Common myeloid progenitor, CD34-positive (primary cell): Measurements from ENCODE around the gene MED23.

Experiments used
- CTCF ChIA-PET: fragments of 350-600 bp; sonication (Branson Sonifier 250); formaldehyde crosslinking; loops from one replicate; lab custom pipeline; 2021; ENCODE audit warnings: antibody characterized with exemption; lab: Charles Lee
- POLR2A ChIA-PET: fragments of 350-600 bp; sonication (Branson Sonifier 250); formaldehyde crosslinking; loops from one replicate; lab custom pipeline; 2021; ENCODE audit warnings: antibody characterized with exemption; lab: Charles Lee
- DNase-seq, 3 donors: peaks; one replicate each; pipeline versions ENCODE4 v3.0.0 to v3.0.0-alpha.2; 2013
- H3K27ac ChIP-seq, 2 experiments: 1 replicate in 1 of 2; 2 replicates in 1 of 2; pipeline ENCODE4 v1.7.0; 2013; ENCODE audit warnings: inconsistent platforms in 2 of 2, low read length in 2 of 2, mild to moderate bottlenecking in 2 of 2, low read depth in 1 of 2, moderate library complexity in 1 of 2; ENCODE audit not compliant: severe bottlenecking in 2 of 2, insufficient read depth in 1 of 2, poor library complexity in 1 of 2
- H3K27me3 ChIP-seq, 5 experiments: replicated peaks in 2 of 5; 1 replicate in 3 of 5; 2 replicates in 2 of 5; pipeline versions ENCODE4 v1.6.1 to v1.7.0; 2013; ENCODE audit warnings: low read length in 4 of 5, mild to moderate bottlenecking in 2 of 5, moderate library complexity in 2 of 5, inconsistent platforms in 1 of 5; ENCODE audit not compliant: insufficient read depth in 5 of 5, control insufficient read depth in 4 of 5
- H3K36me3 ChIP-seq, 4 experiments: 1 replicate in 2 of 4; 2 replicates in 2 of 4; pipeline versions ENCODE4 v1.6.1 to v1.7.0; 2013; ENCODE audit warnings: low read length in 3 of 4, control low read depth in 1 of 4, mild to moderate bottlenecking in 1 of 4; ENCODE audit not compliant: control insufficient read depth in 4 of 4, insufficient read depth in 4 of 4
- H3K4me1 ChIP-seq, 4 experiments: 1 replicate in 3 of 4; 2 replicates in 1 of 4; pipeline versions ENCODE4 v1.6.1 to v1.7.1; 2013; ENCODE audit warnings: low read length in 3 of 4, mild to moderate bottlenecking in 3 of 4, control low read depth in 1 of 4, inconsistent platforms in 1 of 4, moderate library complexity in 1 of 4; ENCODE audit not compliant: control insufficient read depth in 4 of 4, insufficient read depth in 4 of 4; ENCODE audit errors: control extremely low read depth in 1 of 4
- H3K4me3 ChIP-seq, 7 experiments: 1 replicate in 4 of 7; 2 replicates in 3 of 7; pipeline versions ENCODE4 v1.5.1 to v1.7.0; 2013; ENCODE audit warnings: mild to moderate bottlenecking in 7 of 7, low read length in 6 of 7, moderate library complexity in 6 of 7, inconsistent platforms in 2 of 7, low read depth in 2 of 7, control low read depth in 1 of 7; ENCODE audit not compliant: insufficient read depth in 4 of 7, control insufficient read depth in 1 of 7; ENCODE audit errors: extremely low read depth in 1 of 7
- H3K9me3 ChIP-seq, 5 experiments: 1 replicate in 4 of 5; 2 replicates in 1 of 5; pipeline versions ENCODE4 v1.6.1 to v1.7.1; 2013; ENCODE audit warnings: low read length in 4 of 5, mild to moderate bottlenecking in 2 of 5, inconsistent platforms in 1 of 5, low read depth in 1 of 5, moderate library complexity in 1 of 5; ENCODE audit not compliant: control insufficient read depth in 4 of 5, insufficient read depth in 2 of 5; ENCODE audit errors: control extremely low read depth in 1 of 5
- WGBS: methylation state at CpG from one replicate; pipeline ENCODE4 v1.1.5; 2013; ENCODE audit not compliant: insufficient coverage; 5-methylcytosine and 5-hydroxymethylcytosine counted together

Gene MED23

DNA sequence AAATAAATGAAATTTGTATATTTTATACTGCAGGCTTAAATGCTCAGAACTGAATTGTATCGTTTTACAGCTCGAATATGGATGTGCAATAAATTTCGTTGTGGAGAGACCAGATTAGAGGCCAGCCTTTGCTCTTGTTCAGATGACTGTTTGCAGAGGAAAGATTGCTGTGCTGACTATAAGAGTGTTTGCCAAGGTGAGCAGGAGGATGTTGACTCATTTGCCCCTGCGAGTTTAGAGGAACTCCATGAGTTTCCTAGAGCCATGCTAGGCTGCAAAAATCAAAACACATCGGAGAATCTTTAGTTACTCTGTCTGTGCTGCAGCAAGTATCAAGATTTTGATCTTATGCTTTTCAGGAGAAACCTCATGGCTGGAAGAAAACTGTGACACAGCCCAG is 24.4 kb upstream of the MED23 start:
- CTCF ChIA-PET = no interaction called here
- Histone ChIP-seq H3K9me3 (no peaks in the 10 kb centered on the region), H3K27ac (no peak overlapping the region), H3K4me3 (no peak overlapping the region), H3K4me1 (no peaks in the 10 kb centered on the region), H3K27me3 (no peaks in the 10 kb centered on the region), H3K36me3 (no peaks in the 10 kb centered on the region)
- no peak for DNase-seq
- POLR2A ChIA-PET = no interaction called here
- WGBS = 96% methylated on average over 5 of the region's 5 CpGs

DNA sequence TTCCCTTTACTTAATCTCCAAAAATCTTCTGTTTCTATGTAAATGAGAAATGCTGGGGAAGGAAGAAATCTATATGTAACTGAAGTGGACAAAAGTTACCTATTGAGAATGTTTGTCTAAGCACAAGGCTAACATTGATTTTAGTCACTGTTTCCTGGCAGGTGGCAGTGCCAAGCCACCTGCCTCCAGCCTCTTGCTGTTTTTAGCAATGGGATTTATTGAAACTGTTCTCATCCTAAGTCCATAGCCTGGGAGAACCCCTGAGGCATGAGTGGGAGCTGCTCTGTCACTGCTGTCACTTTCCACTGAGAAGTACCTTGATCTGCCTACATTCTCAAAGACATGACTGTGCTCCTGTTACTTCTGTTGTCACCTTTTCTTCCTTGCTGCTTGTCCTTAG is 23.7 kb upstream of the MED23 start:
- Histone ChIP-seq H3K27me3 (no peaks in the 10 kb centered on the region), H3K36me3 (no peaks in the 10 kb centered on the region), H3K4me3 (no peak overlapping the region), H3K9me3 (no peaks in the 10 kb centered on the region), H3K4me1 (no peaks in the 10 kb centered on the region), H3K27ac (no peak overlapping the region)
- ChIA-PET CTCF (interaction anchor here (0.9 kb wide), 1 partner anchor 24 kb away, joined by 3 read pairs; the partner anchor contains the start of gene MED23), POLR2A (no interaction called here)
- DNase-seq = no peak

DNA sequence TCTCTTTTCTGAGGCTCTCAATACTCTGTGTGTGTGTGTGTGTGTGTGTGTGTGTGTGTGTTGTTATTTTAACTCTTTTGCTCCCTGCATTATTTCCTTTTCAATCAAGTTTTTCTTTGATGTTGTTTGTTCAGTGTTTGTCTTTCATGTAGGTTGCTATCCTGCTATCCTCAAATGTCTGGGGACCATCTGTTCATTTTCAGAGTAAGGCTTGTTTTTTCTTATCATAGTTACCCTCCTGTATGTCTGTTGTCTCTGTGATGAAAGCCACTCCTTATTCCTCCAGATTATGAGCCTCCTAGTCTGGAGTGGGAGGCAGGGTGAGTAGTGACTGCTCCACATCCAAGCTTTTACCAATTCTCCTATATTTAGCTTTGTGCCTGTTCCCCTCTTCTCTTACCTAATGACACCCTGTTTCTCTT is 18.2 kb upstream of the MED23 start:
- H3K4me1 ChIP-seq = peaks cover 0 to 3% (median 0%) of the 10 kb centered on the region in 4 experiments
- no peaks in the 10 kb centered on the region for H3K36me3 ChIP-seq
- H3K27me3 ChIP-seq = no peaks in the 10 kb centered on the region
- ChIA-PET CTCF (no interaction called here), POLR2A (no interaction called here)
- H3K27ac ChIP-seq = no peak overlapping the region
- H3K9me3 ChIP-seq = no peaks in the 10 kb centered on the region
- no peak overlapping the region for H3K4me3 ChIP-seq
- DNase-seq = peak in 1 of 3 donors; percentile 21

DNA sequence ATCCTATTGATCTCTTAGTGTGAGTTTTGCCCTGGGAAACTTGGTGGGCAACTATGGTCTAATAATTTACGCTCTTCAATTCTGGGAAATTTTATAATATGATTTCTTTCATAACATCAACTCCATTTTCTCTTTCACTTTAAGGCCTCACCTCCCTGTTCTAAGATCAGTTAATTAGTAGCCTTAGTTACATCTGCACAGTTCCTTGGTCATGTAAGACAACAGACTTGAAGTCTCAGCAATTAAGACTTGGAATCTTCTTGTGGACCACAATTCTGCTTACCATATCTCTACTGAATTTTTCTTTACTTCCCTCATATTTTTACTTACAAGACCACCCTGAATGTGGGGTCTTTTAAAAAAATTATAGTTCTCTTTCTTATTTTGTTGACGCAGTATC is 17.8 kb upstream of the MED23 start:
- WGBS = no CpG with 5 or more reads among the region's 2 CpGs
- DNase-seq = no peak
- CTCF ChIA-PET = no interaction called here
- H3K27ac ChIP-seq = no peak overlapping the region
- H3K36me3 ChIP-seq = no peaks in the 10 kb centered on the region
- POLR2A ChIA-PET = no interaction called here
- no peaks in the 10 kb centered on the region for H3K9me3 ChIP-seq
- H3K27me3 ChIP-seq = no peaks in the 10 kb centered on the region
- H3K4me3 ChIP-seq = no peak overlapping the region
- H3K4me1 ChIP-seq = peaks cover 0 to 3% (median 0%) of the 10 kb centered on the region in 4 experiments

DNA sequence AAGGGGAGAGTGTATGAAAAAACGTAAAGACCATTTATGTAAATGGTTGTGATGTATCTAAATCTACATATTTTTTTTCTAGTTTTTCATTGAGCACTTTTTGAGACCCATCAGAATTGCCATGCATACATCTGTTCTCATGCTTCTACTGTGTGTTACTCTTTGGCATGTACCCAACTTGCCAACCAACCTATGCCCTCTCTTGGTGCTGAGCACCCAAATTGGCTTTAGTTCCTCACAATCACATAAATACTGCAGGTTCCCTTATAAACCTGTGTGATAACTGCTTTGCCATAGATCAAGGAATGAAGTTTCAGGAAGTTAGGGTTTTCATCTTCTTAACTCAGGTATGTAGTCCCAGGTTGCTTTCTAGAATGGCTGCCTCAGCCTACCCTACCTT is 16.9 kb upstream of the MED23 start:
- Histone ChIP-seq H3K4me1 (peaks cover 0 to 3% (median 0%) of the 10 kb centered on the region in 4 experiments), H3K27ac (no peak overlapping the region), H3K4me3 (no peak overlapping the region), H3K27me3 (no peaks in the 10 kb centered on the region), H3K9me3 (no peaks in the 10 kb centered on the region), H3K36me3 (no peaks in the 10 kb centered on the region)
- DNase-seq = no peak
- ChIA-PET CTCF (no interaction called here), POLR2A (no interaction called here)
- WGBS = no CpG with 5 or more reads among the region's 1 CpG

DNA sequence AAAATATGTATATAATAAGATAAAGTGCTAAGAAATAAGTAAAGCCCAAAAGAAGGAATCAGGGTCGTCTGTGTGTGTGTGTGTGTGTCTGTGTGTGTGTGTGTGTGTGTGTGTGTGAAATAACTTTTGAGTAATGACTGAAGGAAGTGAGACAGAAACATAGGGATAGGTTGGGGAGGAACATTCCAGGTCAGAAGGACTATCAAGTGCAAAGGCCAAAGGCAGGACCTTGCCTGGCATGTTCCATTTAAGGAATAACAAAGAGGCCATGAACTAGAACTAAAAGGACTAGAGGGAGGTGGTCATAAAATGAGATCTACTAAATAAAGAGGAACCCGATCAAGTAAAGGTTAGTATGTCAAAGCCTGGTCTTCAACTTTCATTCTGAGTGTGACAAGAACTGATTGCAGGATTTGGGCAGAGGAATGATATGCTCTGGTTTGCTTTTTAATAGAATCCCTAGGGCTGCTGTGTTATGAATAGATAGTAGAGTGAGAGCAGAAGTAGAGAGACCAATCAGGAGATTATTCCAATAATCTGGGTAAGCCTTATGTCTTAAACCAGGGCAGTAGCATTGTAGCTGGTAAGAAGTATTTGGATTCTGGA is 15.9 kb upstream of the MED23 start:
- no peaks in the 10 kb centered on the region for H3K9me3 ChIP-seq
- whole genome bisulfite sequencing = 90% methylated on average over 2 of the region's 2 CpGs
- ChIA-PET POLR2A (no interaction called here), CTCF (no interaction called here)
- H3K4me1 ChIP-seq = peaks cover 0 to 3% (median 0%) of the 10 kb centered on the region in 4 experiments
- no peak for DNase-seq
- no peaks in the 10 kb centered on the region for H3K27me3 ChIP-seq
- no peaks in the 10 kb centered on the region for H3K36me3 ChIP-seq
- H3K27ac ChIP-seq = no peak overlapping the region
- H3K4me3 ChIP-seq = no peak overlapping the region

DNA sequence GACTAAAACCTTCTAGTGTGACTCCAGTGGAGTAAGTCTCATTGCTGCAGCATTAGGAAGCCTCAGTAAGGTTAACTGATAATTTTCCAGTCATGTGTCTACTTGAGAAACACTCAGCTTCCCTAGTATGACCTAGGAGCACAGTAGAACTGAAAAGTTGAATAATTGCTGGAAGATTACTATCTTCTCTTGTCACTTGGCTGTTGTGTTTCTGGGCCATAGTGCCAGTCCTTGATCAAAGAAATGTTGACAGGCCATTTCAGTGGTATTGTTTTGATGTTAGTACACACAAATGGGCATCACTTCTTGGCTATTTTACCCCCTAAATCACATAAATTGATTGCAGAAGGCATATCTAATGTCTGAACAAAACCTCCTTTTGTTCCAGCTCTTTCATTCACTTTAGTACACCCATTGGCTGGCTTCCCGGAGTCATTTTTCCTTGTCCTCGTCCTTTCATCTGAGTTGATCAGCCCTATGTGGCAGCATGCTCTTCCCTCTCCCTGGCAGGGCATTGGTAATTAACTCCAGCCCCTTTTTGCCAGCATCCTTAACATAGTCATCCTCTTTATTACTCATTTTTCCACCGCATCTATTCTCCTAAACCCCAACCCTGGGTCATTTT is 15.1 kb upstream of the MED23 start:
- Histone ChIP-seq H3K36me3 (no peaks in the 10 kb centered on the region), H3K9me3 (no peaks in the 10 kb centered on the region), H3K4me1 (peaks cover 0 to 3% (median 0%) of the 10 kb centered on the region in 4 experiments), H3K27ac (no peak overlapping the region), H3K27me3 (no peaks in the 10 kb centered on the region), H3K4me3 (no peak overlapping the region)
- POLR2A ChIA-PET = no interaction called here
- CTCF ChIA-PET = no interaction called here
- WGBS = 94% methylated on average over 2 of the region's 3 CpGs
- DNase-seq = no peak
